K562 (cell line): Measurements from ENCODE around the gene RNF167. TPM values are rescaled to one million over a fixed set of nuclear protein-coding genes. Genes with fewer than 3 reads are reported as not detected.
A peak's percentile ranks its signal among the peaks of the same experiment; 100 is the strongest.

ENCODE experiments used
- ARID4B ChIP-seq: sonication (generic); formaldehyde crosslinking; IDR thresholded peaks from 2 replicates; pipeline ENCODE4 v1.8.0; 2022; ENCODE audit warnings: mild to moderate bottlenecking, missing genetic modification reagents
- ASH1L ChIP-seq: fragments of 450-650 bp; IDR thresholded peaks from 2 replicates; pipeline ENCODE4 v1.6.1; 2018; ENCODE audit warnings: borderline replicate concordance, mild to moderate bottlenecking, low read depth; ENCODE audit not compliant: partially characterized antibody
- CSDE1 ChIP-seq, 2 experiments: fragments of 450-650 bp; IDR thresholded peaks; 2 replicates each; pipeline ENCODE4 v1.6.1; 2016; ENCODE audit warnings: mild to moderate bottlenecking in 1 of 2
- GATAD2A ChIP-seq: fragments of 450-650 bp; IDR thresholded peaks from 2 replicates; pipeline ENCODE4 v1.6.1; 2017
- HDAC1 ChIP-seq, 2 experiments: fragments of 450-650 bp; IDR thresholded peaks; 2 replicates each; pipeline ENCODE4 v1.6.1; 2016 to 2017; ENCODE audit warnings: inconsistent platforms in 1 of 2, mild to moderate bottlenecking in 1 of 2, moderate library complexity in 1 of 2
- HNRNPL ChIP-seq: fragments of 200-400 bp; formaldehyde crosslinking; IDR thresholded peaks from 2 replicates; pipeline ENCODE4 v1.6.1; 2017; ENCODE audit warnings: low read depth, mild to moderate bottlenecking, low read length
- MAFG ChIP-seq: fragments of 450-650 bp; conservative IDR thresholded peaks from 2 replicates; pipeline ENCODE4 v1.6.1; 2016; ENCODE audit warnings: missing genetic modification characterization, missing compliant biosample characterization
- NELFE ChIP-seq: IDR thresholded peaks from 2 replicates; pipeline ENCODE4 v1.6.1; 2011; ENCODE audit warnings: mild to moderate bottlenecking; ENCODE audit not compliant: insufficient read depth, insufficient read length
- PCBP2 ChIP-seq: fragments of 200-400 bp; formaldehyde crosslinking; IDR thresholded peaks from 2 replicates; pipeline ENCODE4 v1.6.1; 2018; ENCODE audit warnings: low read length, low read depth, mild to moderate bottlenecking, moderate library complexity; ENCODE audit not compliant: poor library complexity, severe bottlenecking
- POLR3A ChIP-seq: IDR thresholded peaks from 2 replicates; pipeline ENCODE4 v1.6.1; 2011; ENCODE audit warnings: borderline replicate concordance, mild to moderate bottlenecking, moderate library complexity; ENCODE audit not compliant: insufficient read length, insufficient read depth; ENCODE audit errors: extremely low read depth
- SMAD2 ChIP-seq: fragments of 150-350 bp; IDR thresholded peaks from 2 replicates; pipeline ENCODE4 v1.6.1; 2014; ENCODE audit warnings: low read depth, mild to moderate bottlenecking, low read length
- SPI1 ChIP-seq: IDR thresholded peaks from 2 replicates; pipeline ENCODE4 v1.6.1; 2011; ENCODE audit warnings: low read depth, low read length, control low read depth, borderline replicate concordance
- SREBF2 ChIP-seq: sonication (generic); formaldehyde crosslinking; IDR thresholded peaks from 2 replicates; pipeline ENCODE4 v1.4.0; 2020; ENCODE audit warnings: mild to moderate bottlenecking, missing genetic modification reagents
- SRSF3 ChIP-seq: fragments of 200-400 bp; formaldehyde crosslinking; IDR thresholded peaks from 2 replicates; pipeline ENCODE4 v1.6.1; 2016; ENCODE audit warnings: mild to moderate bottlenecking, low read length, moderate library complexity; ENCODE audit not compliant: insufficient read depth
- ZNF174 ChIP-seq: fragments of 250-450 bp; sonication (Bioruptor Pico); IDR thresholded peaks from 2 replicates; pipeline ENCODE4 v1.4.0; 2020; ENCODE audit warnings: mild to moderate bottlenecking
- ZNF384 ChIP-seq: IDR thresholded peaks from 2 replicates; pipeline ENCODE4 v1.6.1; 2012; ENCODE audit warnings: low read depth, low read length, improper control_type of control experiment
- polyA plus RNA-seq, 8 experiments: library from polyadenylated mRNA; depleted of rRNA in 4 of 8; stranded (reverse) in 5 of 8; unstranded in 3 of 8; fragments of >200 nt; fragmentation: Nextera tagmentation in 2 of 8; fragmentation: Illumina TruSeq in 1 of 8; extraction: Ambion mirVana in 2 of 8; extraction: Trizol in 1 of 8; gene quantifications; 2 replicates each; pipeline versions ENCODE4 v1.2.1 to v1.2.3, GENCODE V29; 2011 to 2014; ENCODE audit warnings: inconsistent platforms in 1 of 8, missing spikeins in 1 of 8
- total RNA-seq, 7 experiments: library from RNA; depleted of rRNA in 6 of 7; stranded (reverse); fragments of >200 nt in 6 of 7; fragmentation: Illumina TruSeq in 2 of 7; extraction: Trizol in 2 of 7; gene quantifications; 2 replicates each; pipeline versions ENCODE4 v1.2.1 to v1.2.3, GENCODE V29; 2011 to 2021; ENCODE audit warnings: low replicate concordance in 1 of 7
- TF ChIP-seq, protein P1 (sequence below): fragments of 250-450 bp; sonication (Bioruptor Pico); IDR thresholded peaks from 2 replicates; pipeline ENCODE4 v1.8.0; 2021; ENCODE audit warnings: borderline replicate concordance, mild to moderate bottlenecking, moderate library complexity; ENCODE audit not compliant: poor library complexity, severe bottlenecking
- TF ChIP-seq, protein P2 (sequence below): sonication (generic); formaldehyde crosslinking; IDR thresholded peaks from 2 replicates; pipeline ENCODE4 v1.8.0; 2022; ENCODE audit warnings: mild to moderate bottlenecking, low read depth, missing genetic modification reagents

Gene RNF167
- total and polyA plus RNA-seq, 9 of the 15 experiments (the other 6 are each of a cell fraction or from before 2014, with no cell fraction given), result 16.5 to 143 (median 45.5) TPM

DNA sequence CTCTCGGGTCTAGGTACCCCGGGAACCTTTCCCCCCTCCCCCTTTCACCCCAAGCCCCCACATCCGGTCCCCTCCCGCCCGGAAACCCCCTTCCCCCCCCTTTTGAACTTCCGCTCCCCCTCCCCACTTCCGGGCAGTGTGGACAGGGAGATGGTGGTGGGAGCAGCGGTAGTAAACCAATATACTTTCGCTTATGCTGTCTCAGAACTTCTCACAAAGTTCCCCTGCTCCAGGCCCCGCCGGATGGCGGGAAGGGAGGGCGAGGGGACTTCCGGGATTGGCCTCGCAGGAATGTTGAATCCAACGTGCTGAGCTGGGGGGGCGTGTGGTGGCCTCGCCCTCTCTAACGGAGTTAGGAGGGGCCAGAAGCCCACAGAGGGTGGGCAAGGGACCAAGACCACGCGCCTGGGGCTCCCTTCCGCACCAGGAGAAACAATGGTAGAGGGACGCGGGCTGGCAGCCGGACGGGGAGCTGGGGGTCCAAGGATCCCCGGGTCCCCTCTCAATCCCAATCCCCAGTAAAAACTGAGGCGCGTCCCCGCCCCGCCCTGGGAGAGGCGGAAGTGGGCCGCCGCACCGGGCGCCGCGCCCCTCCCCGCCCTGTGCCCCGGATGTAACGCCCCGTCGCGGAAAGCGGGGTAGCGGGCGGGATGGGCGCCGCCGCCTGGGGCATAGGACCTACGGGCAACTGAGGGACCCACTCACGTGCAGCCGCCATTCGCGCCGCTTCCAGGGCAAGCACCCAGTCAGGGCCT lies 7.5 kb downstream of the RNF167 start (continued):
- no peak for TF ChIP-seq PCBP2
- TF ChIP-seq SRSF3, result 0 out of 2 replicates have a peak, but pooled peaks have one; percentile 65
- peak; percentile 70; the same call in 1 of the 2 replicates for TF ChIP-seq ARID4B (CRISPR knock-in tag)
- TF ChIP-seq POLR3A, result no peak
- 0 out of 4 replicates have a peak, but pooled peaks of 1 of the 2 experiments have one; percentile 54 for TF ChIP-seq HDAC1 (IDR thresholded peaks at IDR 0.05)
- TF ChIP-seq GATAD2A, result no peak
- TF ChIP-seq MAFG (tag), result no peak
- TF ChIP-seq, protein P1, sequence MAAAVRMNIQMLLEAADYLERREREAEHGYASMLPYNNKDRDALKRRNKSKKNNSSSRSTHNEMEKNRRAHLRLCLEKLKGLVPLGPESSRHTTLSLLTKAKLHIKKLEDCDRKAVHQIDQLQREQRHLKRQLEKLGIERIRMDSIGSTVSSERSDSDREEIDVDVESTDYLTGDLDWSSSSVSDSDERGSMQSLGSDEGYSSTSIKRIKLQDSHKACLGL (CRISPR knock-in tag), result no peak
- TF ChIP-seq, protein P2, sequence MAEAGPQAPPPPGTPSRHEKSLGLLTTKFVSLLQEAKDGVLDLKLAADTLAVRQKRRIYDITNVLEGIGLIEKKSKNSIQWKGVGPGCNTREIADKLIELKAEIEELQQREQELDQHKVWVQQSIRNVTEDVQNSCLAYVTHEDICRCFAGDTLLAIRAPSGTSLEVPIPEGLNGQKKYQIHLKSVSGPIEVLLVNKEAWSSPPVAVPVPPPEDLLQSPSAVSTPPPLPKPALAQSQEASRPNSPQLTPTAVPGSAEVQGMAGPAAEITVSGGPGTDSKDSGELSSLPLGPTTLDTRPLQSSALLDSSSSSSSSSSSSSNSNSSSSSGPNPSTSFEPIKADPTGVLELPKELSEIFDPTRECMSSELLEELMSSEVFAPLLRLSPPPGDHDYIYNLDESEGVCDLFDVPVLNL (CRISPR knock-in tag), result no peak
- no peak for TF ChIP-seq NELFE
- TF ChIP-seq ASH1L, result no peak
- no peak for TF ChIP-seq SMAD2
- TF ChIP-seq ZNF384, result no peak
- TF ChIP-seq ZNF174 (CRISPR knock-in tag), result no peak
- no peak for TF ChIP-seq SREBF2 (CRISPR knock-in tag)
- peak; percentile 26; the same call in 1 of the 2 replicates for TF ChIP-seq SPI1
- TF ChIP-seq CSDE1 (IDR thresholded peaks at IDR 0.05), result no peak
- TF ChIP-seq HNRNPL, result peak; percentile 84
